Neural cell (in vitro differentiated cells): ENCODE data around the gene PAX6.

Experiments used
- CTCF ChIP-seq: fragments of 450-650 bp; IDR thresholded peaks from 2 replicates; pipeline ENCODE4 v1.5.1; 2014; ENCODE audit warnings: antibody characterized with exemption, mild to moderate bottlenecking, moderate library complexity; ENCODE audit not compliant: poor library complexity, severe bottlenecking
- EZH2 ChIP-seq: fragments of 200-600, 300-800 bp; shearing (Covaris generic), sonication (generic); IDR thresholded peaks from 2 replicates; pipeline ENCODE4 v1.6.1; 2014; ENCODE audit warnings: antibody characterized with exemption, low read length, borderline replicate concordance, mild to moderate bottlenecking; ENCODE audit not compliant: insufficient read depth, poor library complexity, severe bottlenecking
- MXI1 ChIP-seq: fragments of 450-650 bp; conservative IDR thresholded peaks from 2 replicates; pipeline ENCODE4 v1.6.1; 2014; ENCODE audit warnings: antibody characterized with exemption, mild to moderate bottlenecking; ENCODE audit not compliant: poor library complexity, severe bottlenecking
- POLR2AphosphoS5 ChIP-seq: IDR thresholded peaks from 2 replicates; pipeline ENCODE4 v1.6.1; 2012

DNA sequence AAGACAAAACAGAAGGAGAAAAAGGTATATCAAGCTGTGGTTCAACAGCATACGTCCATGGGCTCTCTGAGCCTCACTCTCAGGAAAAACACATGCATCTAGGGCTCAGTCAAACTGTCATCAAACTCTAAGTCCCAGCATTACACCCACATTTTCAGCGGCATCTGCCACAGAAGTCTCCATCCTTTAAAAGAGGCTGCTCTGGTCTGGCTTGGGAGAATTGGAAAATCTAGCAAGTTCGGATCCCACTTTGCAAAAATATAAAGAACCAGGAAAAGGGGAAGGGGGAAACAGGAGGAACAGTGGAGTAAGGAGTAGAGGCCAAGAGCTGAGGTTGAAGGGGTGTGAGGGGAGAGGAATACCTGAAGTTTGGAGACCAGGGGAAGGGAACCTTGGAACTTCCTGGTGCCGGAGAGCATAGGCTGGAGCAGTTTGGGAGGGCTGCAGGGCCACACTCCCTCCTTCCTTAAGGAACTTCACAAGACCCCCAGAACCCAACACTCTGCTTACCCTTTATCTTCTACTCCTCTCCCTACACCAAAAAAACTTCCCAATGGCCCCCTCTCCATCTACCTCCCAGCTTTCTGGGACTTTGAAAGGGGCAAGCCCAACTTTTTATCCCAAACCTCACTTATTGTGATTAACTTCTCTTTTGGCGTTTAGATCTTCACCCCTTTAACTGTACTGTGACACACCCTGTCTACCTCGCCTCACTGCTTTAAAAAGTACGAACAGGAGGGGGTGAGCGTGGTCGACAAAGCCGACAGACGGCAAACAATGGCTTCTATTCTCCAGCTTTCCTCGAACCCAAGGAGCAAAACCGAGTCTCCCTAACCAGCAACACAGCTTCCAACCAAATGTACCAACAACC is 4.0 kb downstream of the PAX6 start:
- TF ChIP-seq CTCF (no peak), EZH2 (no peak), MXI1 (no peak), POLR2AphosphoS5 (no peak)
